GM08714 (cell line): ENCODE measurements around the gene AQP6.

Experiments
- H3K4me3 ChIP-seq: fragments of 200-500 bp; sonication (Bioruptor generic); 2 replicates; pipeline ENCODE4 v1.5.1; 2014; ENCODE audit warnings: mild to moderate bottlenecking, low read length, inconsistent platforms
- ZNF274 ChIP-seq: IDR thresholded peaks from 2 replicates; pipeline ENCODE4 v1.6.1; 2012; ENCODE audit warnings: mild to moderate bottlenecking, low read depth, low read length

The AQP6 gene

DNA sequence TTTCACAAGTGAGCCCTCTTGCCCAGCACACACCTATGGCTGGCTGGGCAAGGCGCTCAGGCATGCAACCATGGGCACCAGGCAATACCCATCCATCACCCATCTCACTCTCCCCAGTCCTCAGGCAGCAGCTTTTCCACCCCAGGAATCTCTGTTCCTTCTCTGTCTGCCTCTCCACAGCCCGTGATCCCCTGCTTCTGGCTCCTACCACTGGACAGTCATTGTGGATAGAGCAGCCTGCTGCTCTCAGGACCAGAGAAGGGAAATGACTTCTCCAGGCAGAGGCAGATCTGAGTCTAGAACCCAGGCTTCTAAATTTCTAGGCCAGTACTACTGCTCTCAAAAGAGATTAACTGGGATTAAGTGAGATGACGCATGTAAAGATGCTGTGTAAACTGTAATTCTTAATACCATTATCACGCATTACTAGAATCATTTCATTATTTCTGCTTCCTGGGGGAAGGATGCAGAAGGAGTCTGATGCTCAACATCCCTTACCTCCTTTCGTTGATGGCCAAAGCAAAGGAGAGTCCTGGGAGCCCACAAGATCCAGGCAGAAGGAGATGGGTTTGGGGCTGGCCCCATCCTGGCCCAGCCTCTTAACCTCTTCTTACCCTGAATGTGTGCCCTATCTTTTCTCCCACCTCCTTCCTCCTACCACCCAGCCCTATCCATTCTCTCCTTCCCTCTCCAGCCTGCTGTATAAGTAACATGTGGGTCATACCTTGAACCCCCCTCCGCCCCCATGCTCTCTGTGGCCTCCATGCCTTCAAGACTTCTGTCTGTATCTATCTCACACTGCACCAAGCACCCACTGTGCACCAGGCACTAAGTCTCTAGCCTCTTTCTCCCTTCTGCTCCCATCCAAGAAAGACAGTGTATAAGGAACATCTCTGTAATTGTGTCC lies 15.8 kb upstream of the AQP6 start:
- H3K4me3 ChIP-seq, result no peak overlapping the region
- TF ChIP-seq ZNF274, result no peak

DNA sequence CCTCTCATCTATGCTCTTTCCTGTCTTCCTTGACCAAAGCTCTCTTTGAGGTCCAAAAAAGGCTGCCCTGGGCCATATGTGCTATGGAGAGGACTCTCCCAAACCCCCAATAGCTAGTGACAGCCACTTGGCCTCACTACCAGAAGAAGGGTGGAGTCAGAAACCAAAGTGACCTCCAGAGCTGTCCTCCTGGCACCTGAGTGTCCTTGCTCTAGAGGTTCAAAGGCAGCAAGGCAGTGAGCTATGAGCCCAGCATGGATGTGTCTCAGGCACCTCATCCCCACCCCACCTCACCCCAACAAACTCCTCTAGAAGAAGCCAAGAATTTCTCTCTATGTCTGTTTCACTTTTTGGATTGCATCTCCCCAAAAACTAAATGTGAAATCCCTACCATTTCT lies 15.2 kb upstream of the AQP6 start:
- H3K4me3 ChIP-seq, result no peak overlapping the region
- TF ChIP-seq ZNF274, result no peak

DNA sequence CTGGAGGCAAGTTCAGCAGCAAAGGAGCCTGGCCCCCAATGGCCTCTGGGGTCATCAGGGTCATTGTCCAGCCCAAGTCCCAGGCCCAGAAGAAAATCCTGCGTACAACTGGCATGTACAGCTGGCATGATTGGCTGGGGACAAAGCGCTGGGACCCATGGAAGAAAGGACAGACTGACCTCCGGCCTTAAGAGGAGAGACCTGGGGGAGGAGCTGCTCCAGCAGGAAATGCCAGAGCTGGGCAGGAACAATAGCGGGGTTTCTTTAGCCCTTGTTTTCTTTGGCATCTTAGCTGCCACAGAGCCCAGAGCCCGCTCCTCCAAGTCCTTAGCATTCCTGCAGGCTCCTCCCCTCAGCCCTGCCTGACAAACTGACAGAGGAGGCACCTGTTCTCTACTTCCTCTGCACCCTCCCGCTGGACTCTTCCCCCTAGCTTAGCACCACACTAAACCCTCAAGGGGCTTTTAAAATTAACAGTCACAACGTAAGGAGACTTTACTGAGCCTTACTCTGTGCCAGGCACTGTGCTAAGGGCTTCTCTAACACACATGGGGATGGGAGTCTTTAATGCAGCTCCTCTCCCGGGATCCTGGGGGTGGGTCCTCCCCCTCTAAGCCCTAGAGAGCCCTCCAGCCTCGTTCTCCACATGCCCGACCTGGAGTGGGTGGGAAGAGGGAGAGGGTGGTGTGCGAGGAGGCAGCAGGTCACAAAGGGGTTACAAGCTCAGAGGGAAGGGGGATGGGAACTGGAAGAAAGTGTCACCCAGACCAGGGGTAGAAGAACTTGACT lies 12.9 kb upstream of the AQP6 start:
- TF ChIP-seq ZNF274, result no peak
- H3K4me3 ChIP-seq, result no peak overlapping the region

DNA sequence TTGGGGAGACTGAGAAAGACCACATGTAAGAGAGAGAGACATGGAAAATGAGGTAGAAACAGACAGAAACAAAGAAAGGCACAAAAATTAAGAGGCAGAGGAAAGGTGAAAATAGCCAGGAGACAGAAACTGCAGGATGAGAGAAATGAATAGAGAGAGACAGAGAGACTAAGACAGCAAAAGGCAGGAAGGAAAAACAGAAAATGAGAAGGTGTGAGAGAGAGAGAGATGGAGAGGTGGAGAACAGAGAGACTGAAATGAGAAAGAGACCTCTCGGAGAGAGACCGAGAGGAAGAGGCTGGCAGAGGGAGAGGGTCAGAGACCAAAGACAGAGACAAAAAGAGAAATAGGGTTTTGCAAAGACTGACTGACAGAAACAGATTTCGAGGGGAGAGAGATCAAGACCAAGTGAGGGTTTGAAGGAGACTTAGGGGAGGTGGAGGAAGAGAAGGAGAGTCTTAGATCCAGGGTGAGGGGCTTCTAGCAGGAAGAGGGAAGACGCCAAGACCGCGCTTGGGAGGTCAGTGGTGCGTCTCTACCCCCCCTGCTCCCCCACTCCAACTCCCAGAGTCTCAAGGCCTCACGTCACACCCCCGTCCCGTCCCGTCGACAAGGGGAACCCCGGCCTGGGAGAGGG lies 12.2 kb upstream of the AQP6 start:
- H3K4me3 ChIP-seq, result no peak overlapping the region
- TF ChIP-seq ZNF274, result no peak

DNA sequence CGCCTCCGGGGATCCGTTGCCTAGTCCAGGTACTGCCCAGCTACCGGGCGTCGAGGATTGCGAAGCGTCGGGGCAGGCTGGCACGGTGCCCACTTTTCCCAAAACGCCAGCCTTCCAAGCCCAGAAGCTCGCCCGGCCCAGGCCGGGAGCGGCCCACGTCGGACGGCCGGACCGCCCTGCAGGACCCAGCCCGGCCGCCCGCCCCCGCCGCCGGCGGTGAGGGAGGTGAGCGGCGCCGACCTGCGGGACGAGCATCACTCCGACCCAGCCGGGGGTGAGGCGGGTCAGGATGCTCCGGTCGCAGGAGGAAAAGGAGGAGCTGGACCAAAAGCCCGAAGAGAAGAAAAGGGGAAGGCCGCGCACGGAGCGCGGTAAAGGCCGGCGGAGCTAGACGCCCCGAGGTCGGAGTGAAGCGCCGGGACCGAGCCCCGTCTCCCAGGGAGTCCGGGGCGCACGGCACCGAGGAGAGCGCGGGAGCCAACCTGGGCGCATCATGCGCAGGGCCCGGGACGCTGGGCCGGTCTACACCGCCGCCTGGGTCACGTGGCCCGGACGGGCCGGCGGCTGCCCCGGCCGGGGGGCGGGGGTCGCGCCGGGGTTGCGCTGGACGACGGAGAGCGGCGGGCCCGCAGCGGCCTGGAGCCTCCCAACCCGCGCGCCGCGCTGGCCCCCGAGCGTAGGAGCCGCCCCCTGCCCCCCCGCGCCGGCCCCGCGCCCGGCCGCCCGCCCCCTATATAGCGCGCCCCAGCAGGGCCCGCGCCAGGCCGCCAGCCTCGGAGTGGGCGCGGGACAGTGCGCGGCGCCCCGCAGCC lies 11.4 kb upstream of the AQP6 start, which contains the start of gene AQP5:
AQP5 (plus strand) TSS at position 762 of the 812 bp plus-strand sequence. CDS start 146 bp downstream, outside the sequence.
- H3K4me3 ChIP-seq, result no peak within 1 kb of the TSS
- no peak for TF ChIP-seq ZNF274

DNA sequence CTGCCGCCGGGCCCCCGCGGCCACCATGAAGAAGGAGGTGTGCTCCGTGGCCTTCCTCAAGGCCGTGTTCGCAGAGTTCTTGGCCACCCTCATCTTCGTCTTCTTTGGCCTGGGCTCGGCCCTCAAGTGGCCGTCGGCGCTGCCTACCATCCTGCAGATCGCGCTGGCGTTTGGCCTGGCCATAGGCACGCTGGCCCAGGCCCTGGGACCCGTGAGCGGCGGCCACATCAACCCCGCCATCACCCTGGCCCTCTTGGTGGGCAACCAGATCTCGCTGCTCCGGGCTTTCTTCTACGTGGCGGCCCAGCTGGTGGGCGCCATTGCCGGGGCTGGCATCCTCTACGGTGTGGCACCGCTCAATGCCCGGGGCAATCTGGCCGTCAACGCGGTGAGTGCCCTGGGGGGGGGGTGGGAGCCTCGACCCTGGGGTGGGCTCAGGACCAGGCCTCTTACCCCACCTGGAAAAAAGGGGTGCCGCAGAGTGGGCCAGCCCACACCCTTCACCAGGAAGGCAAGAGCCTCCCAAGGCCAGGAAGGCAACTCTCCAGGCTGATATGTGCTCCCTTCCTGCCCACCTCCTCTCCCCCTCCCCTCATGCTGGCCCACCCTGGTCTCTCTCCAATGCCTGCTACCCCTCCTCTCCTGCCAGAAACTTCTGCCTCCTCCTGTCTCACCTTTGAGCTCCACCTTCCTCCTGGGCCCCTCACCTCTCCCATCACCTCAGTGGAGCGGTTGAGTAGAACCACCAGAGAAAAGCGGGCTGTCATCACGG lies 10.6 kb upstream of the AQP6 start:
- TF ChIP-seq ZNF274, result no peak
- no peak overlapping the region for H3K4me3 ChIP-seq

DNA sequence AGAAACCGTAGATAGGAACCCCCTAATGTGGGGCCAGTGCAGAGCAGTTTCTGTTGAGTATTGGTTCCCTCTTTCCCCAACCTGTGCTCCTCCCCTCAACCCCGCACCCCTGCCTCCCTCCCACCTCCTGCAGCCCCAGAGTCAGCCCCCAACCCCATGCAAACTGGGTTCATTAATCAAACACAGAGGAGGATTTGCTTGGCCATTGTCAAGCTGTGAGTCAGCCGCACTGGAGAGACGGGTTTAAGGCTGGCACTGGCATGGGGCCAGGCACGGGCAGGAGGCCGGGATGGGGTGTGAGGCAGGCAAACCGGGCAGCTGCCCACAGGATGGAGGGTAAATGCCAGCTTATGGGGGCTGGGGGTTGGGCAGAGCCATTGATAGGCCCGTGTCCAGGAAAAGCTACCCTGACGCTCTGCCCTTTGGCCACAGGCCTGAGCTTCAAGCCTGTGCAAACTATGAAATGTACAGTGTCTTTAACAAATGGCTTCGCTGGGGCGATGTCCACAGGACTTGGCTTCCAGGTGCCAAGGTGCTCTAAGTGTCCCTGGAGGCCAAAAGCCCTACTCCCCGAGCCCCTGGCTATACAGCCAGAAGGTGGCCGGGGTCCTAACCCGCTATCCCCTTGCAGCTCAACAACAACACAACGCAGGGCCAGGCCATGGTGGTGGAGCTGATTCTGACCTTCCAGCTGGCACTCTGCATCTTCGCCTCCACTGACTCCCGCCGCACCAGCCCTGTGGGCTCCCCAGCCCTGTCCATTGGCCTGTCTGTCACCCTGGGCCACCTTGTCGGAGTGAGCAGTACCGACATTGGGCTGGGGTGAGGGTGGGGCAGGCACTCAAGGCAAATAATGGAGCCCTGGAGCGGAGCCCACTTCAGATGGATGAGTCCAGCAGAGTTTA lies 9.6 kb upstream of the AQP6 start:
- no peak for TF ChIP-seq ZNF274
- H3K4me3 ChIP-seq, result no peak overlapping the region

DNA sequence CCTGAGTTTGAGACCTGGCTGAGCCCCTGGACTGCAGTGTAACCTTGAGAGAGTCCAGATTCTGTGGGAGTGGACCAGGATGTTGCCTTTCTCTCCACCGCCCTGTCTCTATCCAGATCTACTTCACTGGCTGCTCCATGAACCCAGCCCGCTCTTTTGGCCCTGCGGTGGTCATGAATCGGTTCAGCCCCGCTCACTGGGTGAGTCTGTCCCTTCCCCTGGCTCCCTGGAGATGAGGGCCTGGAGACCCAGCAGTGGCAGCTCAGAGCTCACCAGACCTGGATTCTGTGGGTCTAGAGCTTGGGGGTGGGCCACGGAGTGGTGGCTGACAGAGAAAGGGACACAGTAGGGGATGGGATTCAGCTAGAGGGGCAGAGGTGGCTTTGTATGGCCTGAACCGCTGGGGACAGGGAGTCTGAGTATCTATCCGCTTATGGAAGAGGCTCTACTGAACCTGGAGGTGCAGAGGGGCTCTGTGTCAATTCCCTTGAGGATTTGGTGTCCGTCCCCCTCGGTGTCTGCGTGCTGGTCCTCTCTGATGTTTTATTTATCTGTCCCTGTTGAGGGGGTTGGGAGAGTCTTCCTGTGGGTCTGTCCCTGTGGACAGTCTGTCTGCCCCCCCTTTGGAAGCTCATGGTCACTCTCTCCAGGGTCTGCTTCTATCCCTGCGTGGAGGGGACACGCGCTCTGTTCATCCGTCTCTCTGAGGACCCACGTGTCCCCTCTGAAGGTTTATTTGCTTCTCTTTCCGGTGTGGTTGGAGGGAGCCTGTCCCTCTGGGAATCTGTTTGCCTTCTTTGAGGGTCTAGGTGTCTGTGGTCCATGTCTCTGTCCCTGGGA lies 8.6 kb upstream of the AQP6 start:
- H3K4me3 ChIP-seq, result no peak overlapping the region
- no peak for TF ChIP-seq ZNF274

DNA sequence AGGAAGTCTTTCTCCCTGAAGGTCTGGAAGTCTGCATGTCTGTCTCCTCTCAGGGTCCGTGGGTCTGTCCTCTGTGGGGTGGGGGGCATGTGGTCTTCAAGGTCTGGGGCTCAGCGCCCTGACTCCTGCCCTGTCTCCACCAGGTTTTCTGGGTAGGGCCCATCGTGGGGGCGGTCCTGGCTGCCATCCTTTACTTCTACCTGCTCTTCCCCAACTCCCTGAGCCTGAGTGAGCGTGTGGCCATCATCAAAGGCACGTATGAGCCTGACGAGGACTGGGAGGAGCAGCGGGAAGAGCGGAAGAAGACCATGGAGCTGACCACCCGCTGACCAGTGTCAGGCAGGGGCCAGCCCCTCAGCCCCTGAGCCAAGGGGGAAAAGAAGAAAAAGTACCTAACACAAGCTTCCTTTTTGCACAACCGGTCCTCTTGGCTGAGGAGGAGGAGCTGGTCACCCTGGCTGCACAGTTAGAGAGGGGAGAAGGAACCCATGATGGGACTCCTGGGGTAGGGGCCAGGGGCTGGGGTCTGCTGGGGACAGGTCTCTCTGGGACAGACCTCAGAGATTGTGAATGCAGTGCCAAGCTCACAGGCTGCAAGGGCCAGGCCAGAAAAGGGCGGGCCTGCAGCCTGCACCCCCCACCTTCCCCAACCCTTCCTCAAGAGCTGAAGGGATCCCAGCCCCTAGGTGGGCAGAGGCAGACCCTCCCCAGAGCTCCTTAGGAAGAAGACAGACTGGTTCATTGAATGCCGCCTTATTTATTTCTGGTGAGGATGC lies 7.7 kb upstream of the AQP6 start:
- TF ChIP-seq ZNF274, result no peak
- H3K4me3 ChIP-seq, result no peak overlapping the region

DNA sequence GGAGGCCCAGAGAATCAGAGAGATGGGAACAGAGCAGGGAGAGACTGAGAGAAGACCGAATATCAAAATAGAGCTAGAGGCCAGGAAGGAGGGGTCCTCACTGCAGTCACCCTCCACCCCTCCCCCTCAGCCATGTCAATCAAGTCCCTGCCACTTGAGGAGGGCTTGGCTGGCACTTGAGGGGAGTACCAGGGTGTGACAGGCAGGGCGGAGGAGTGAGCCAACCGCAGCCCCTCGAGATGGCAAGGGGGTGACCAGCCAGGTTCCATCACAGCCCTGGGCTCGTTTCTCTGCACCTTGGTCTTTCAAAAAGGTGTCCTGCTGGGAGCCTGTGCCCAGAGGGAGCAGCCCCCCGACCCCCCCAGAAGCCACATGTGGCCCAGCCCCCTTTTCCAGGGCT lies 6.9 kb upstream of the AQP6 start:
- TF ChIP-seq ZNF274, result no peak
- H3K4me3 ChIP-seq, result no peak overlapping the region
